H9 (cell line): ENCODE data around the gene AQP9. TPM values are rescaled to one million over a fixed set of nuclear protein-coding genes. Genes with fewer than 3 reads are reported as not detected.

Source experiments
- DNase-seq: peaks from one replicate; pipeline ENCODE4 v3.0.0-alpha.2; 2017
- H2AFZ ChIP-seq: one replicate; pipeline ENCODE4 v1.6.1; 2013; ENCODE audit warnings: mild to moderate bottlenecking, low read length, control low read depth, moderate library complexity
- H2AK5ac ChIP-seq: 2 replicates; pipeline ENCODE4 v1.6.1; 2013; ENCODE audit warnings: low read length, control low read depth, mixed read lengths; ENCODE audit not compliant: insufficient read length
- H2BK120ac ChIP-seq: one replicate; pipeline ENCODE4 v1.6.1; 2013; ENCODE audit warnings: low read depth, mild to moderate bottlenecking, low read length, control low read depth, inconsistent platforms; ENCODE audit not compliant: poor library complexity, severe bottlenecking
- H2BK12ac ChIP-seq: 2 replicates; pipeline ENCODE4 v1.6.1; 2013; ENCODE audit warnings: low read length, control low read depth, mixed read lengths, low read depth; ENCODE audit not compliant: insufficient read length
- H2BK15ac ChIP-seq: 2 replicates; pipeline ENCODE4 v1.6.1; 2013; ENCODE audit warnings: low read depth, low read length, control low read depth
- H2BK20ac ChIP-seq: one replicate; pipeline ENCODE4 v1.6.1; 2013; ENCODE audit warnings: low read depth, mild to moderate bottlenecking, low read length, control low read depth, inconsistent platforms; ENCODE audit not compliant: poor library complexity, severe bottlenecking
- H2BK5ac ChIP-seq: 2 replicates; pipeline ENCODE4 v1.6.1; 2013; ENCODE audit warnings: low read length, control low read depth, mixed read lengths; ENCODE audit not compliant: insufficient read length
- H3K14ac ChIP-seq: 2 replicates; pipeline ENCODE4 v1.6.1; 2013; ENCODE audit warnings: low read length, control low read depth; ENCODE audit not compliant: insufficient read depth
- H3K18ac ChIP-seq: 2 replicates; pipeline ENCODE4 v1.6.1; 2013; ENCODE audit warnings: low read depth, mild to moderate bottlenecking, mixed read lengths, low read length, control low read depth; ENCODE audit not compliant: insufficient read length
- H3K23ac ChIP-seq: 2 replicates; pipeline ENCODE4 v1.6.1; 2013; ENCODE audit warnings: low read length, control low read depth, mixed read lengths, low read depth; ENCODE audit not compliant: insufficient read length
- H3K23me2 ChIP-seq: 2 replicates; pipeline ENCODE4 v1.6.1; 2013; ENCODE audit warnings: low read depth, mild to moderate bottlenecking, mixed read lengths, low read length, control low read depth; ENCODE audit not compliant: insufficient read length, poor library complexity, severe bottlenecking
- H3K27ac ChIP-seq: 2 replicates; pipeline ENCODE4 v1.5.1; 2013; ENCODE audit warnings: low read length, control low read depth, mixed read lengths, low read depth; ENCODE audit not compliant: insufficient read length
- H3K27me3 ChIP-seq: 2 replicates; pipeline ENCODE4 v1.6.1; 2013; ENCODE audit warnings: low read length, control low read depth, inconsistent platforms; ENCODE audit not compliant: insufficient read depth
- H3K4ac ChIP-seq: 2 replicates; pipeline ENCODE4 v1.6.1; 2013; ENCODE audit warnings: low read depth, mild to moderate bottlenecking, control low read depth, inconsistent platforms, low read length, moderate library complexity
- H3K4me1 ChIP-seq: 2 replicates; pipeline ENCODE4 v1.6.1; 2013; ENCODE audit warnings: low read length, control low read depth, inconsistent platforms; ENCODE audit not compliant: insufficient read depth
- H3K4me2 ChIP-seq: 2 replicates; pipeline ENCODE4 v1.6.1; 2013; ENCODE audit warnings: low read length, control low read depth, mixed read lengths; ENCODE audit not compliant: insufficient read length, insufficient read depth
- H3K56ac ChIP-seq: 2 replicates; pipeline ENCODE4 v1.6.1; 2013; ENCODE audit warnings: low read depth, mild to moderate bottlenecking, mixed read lengths, low read length, control low read depth; ENCODE audit not compliant: insufficient read length
- H3K79me1 ChIP-seq: 2 replicates; pipeline ENCODE4 v1.6.1; 2013; ENCODE audit warnings: low read depth, mild to moderate bottlenecking, moderate library complexity, low read length, control low read depth, inconsistent platforms; ENCODE audit not compliant: insufficient read depth, poor library complexity, severe bottlenecking
- H3K79me2 ChIP-seq: 2 replicates; pipeline ENCODE4 v1.6.1; 2013; ENCODE audit warnings: low read length, control low read depth, inconsistent platforms; ENCODE audit not compliant: insufficient read depth
- H3K9ac ChIP-seq: 2 replicates; pipeline ENCODE4 v1.6.1; 2013; ENCODE audit warnings: low read length, control low read depth, mixed read lengths; ENCODE audit not compliant: insufficient read length; ENCODE audit errors: extremely low read depth
- H3K9me3 ChIP-seq: one replicate; pipeline ENCODE4 v1.6.1; 2013; ENCODE audit warnings: low read depth, low read length, inconsistent platforms; ENCODE audit not compliant: control insufficient read depth
- H3T11ph ChIP-seq: one replicate; pipeline ENCODE4 v1.6.1; 2013; ENCODE audit warnings: mild to moderate bottlenecking, low read length, control low read depth, inconsistent platforms
- H4K20me1 ChIP-seq: one replicate; pipeline ENCODE4 v1.6.1; 2013; ENCODE audit not compliant: control insufficient read depth, insufficient read length, insufficient read depth
- H4K5ac ChIP-seq: 2 replicates; pipeline ENCODE4 v1.6.1; 2013; ENCODE audit warnings: low read depth, mild to moderate bottlenecking, mixed read lengths, low read length, control low read depth; ENCODE audit not compliant: insufficient read length
- H4K8ac ChIP-seq: replicated peaks from 2 replicates; pipeline ENCODE4 v1.6.1; 2013; ENCODE audit warnings: low read length, control low read depth, mixed read lengths, low read depth; ENCODE audit not compliant: insufficient read length
- H4K91ac ChIP-seq: 2 replicates; pipeline ENCODE4 v1.6.1; 2013; ENCODE audit warnings: low read depth, mild to moderate bottlenecking, moderate library complexity, mixed read lengths, low read length, control low read depth; ENCODE audit not compliant: insufficient read length
- H3K27ac Mint-ChIP-seq, 3 experiments: 2 replicates in 2 of 3; 3 replicates in 1 of 3; pipeline ENCODE4 v1.8.0; 2020 to 2021; ENCODE audit warnings: mixed read lengths in 3 of 3, mild to moderate bottlenecking in 1 of 3, moderate library complexity in 1 of 3
- H3K27me3 Mint-ChIP-seq: 2 replicates; pipeline ENCODE4 v1.8.0; 2021; ENCODE audit warnings: low read depth, mild to moderate bottlenecking, moderate library complexity, mixed read lengths
- H3K36me3 Mint-ChIP-seq, 3 experiments: 2 replicates in 2 of 3; 3 replicates in 1 of 3; pipeline ENCODE4 v1.8.0; 2020 to 2021; ENCODE audit warnings: low read depth in 3 of 3, mixed read lengths in 3 of 3; ENCODE audit not compliant: insufficient read depth in 1 of 3
- H3K4me1 Mint-ChIP-seq, 2 experiments: 2 replicates each; pipeline ENCODE4 v1.8.0; 2020; ENCODE audit warnings: mixed read lengths in 2 of 2
- H3K4me3 Mint-ChIP-seq, 2 experiments: 2 replicates in 1 of 2; 3 replicates in 1 of 2; pipeline ENCODE4 v1.8.0; 2020 to 2021; ENCODE audit warnings: mild to moderate bottlenecking in 2 of 2, mixed read lengths in 2 of 2, moderate library complexity in 1 of 2
- H3K9me3 Mint-ChIP-seq, 2 experiments: 2 replicates in 1 of 2; 3 replicates in 1 of 2; pipeline ENCODE4 v1.8.0; 2020; ENCODE audit warnings: mild to moderate bottlenecking in 2 of 2, mixed read lengths in 2 of 2, moderate library complexity in 1 of 2
- WGBS: extraction: QIAGEN DNeasy Blood & Tissue Kit; methylation state at CpG from one replicate; pipeline ENCODE4 v1.1.7; 2013; ENCODE audit warnings: missing lambda C conversion rate, low lambda C conversion rate, mixed read lengths; ENCODE audit not compliant: insufficient read length; ENCODE audit errors: extremely low coverage; 5-methylcytosine and 5-hydroxymethylcytosine counted together
- total RNA-seq: library from RNA; stranded (reverse); gene quantifications from 2 replicates; pipeline ENCODE4 v1.2.1, GENCODE V29; 2021
- TF ChIP-seq, protein P1 (sequence below): fragments of 200-600 bp; sonication (generic); conservative IDR thresholded peaks from 3 replicates; pipeline ENCODE4 v1.8.0; 2021; ENCODE audit warnings: antibody characterized with exemption, mild to moderate bottlenecking

The AQP9 gene
- total RNA-seq, 1 experiment from 2014 or later, result not detected

DNA sequence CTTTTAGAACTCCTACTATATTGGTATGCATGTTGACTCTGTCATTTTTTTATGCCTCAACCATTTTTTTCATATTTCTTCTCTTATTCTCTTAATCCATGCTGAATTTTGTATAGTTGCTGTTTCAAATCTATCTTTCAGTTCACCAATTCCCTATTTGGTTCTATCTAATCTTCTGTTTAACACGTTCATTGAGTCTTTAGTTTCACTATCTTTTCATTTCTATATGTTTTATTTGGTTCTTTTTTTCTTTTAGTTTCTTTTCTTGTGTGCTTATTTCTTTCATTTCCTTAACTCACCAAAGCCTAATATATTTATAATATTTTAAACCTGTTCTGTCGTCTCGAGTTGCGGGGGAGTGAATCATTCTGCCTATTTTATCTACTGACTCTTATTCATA is 8.0 kb downstream of the AQP9 start:
- H3T11ph ChIP-seq, result no peak overlapping the region
- no peak overlapping the region for H3K4ac ChIP-seq
- no peak overlapping the region for H2BK5ac ChIP-seq
- H4K20me1 ChIP-seq, result no peaks in the 10 kb centered on the region
- no peaks in the 10 kb centered on the region for H3K4me1 ChIP-seq
- H3K23me2 ChIP-seq, result no peaks in the 10 kb centered on the region
- no peak overlapping the region for H2BK15ac ChIP-seq
- no peak overlapping the region for H3K4me3 Mint-ChIP-seq
- H2BK20ac ChIP-seq, result no peak overlapping the region
- DNase-seq, result no peak
- no peaks in the 10 kb centered on the region for H3K36me3 Mint-ChIP-seq
- no peak overlapping the region for H3K4me2 ChIP-seq
- no peak overlapping the region for H3K9ac ChIP-seq
- H3K79me1 ChIP-seq, result no peaks in the 10 kb centered on the region
- no peak overlapping the region for H2BK12ac ChIP-seq
- no peak overlapping the region for H2AFZ ChIP-seq
- no peak overlapping the region for H3K14ac ChIP-seq
- no peak overlapping the region for H4K91ac ChIP-seq
- H4K8ac ChIP-seq, result no peak overlapping the region
- H3K79me2 ChIP-seq, result no peaks in the 10 kb centered on the region
- H3K27ac ChIP-seq, result no peak overlapping the region
- no peak overlapping the region for H2BK120ac ChIP-seq
- H3K27ac Mint-ChIP-seq, result no peak overlapping the region
- H3K9me3 Mint-ChIP-seq, result no peaks in the 10 kb centered on the region
- H3K27me3 Mint-ChIP-seq, result no peaks in the 10 kb centered on the region; the same call in 1 of the 2 replicates
- H2AK5ac ChIP-seq, result no peak overlapping the region
- no peak overlapping the region for H3K18ac ChIP-seq
- H3K9me3 ChIP-seq, result no peaks in the 10 kb centered on the region
- no peak overlapping the region for H3K56ac ChIP-seq
- H3K27me3 ChIP-seq, result no peaks in the 10 kb centered on the region
- no peak overlapping the region for H3K23ac ChIP-seq
- no CpG with 5 or more reads among the region's 4 CpGs for WGBS
- TF ChIP-seq, protein P1, sequence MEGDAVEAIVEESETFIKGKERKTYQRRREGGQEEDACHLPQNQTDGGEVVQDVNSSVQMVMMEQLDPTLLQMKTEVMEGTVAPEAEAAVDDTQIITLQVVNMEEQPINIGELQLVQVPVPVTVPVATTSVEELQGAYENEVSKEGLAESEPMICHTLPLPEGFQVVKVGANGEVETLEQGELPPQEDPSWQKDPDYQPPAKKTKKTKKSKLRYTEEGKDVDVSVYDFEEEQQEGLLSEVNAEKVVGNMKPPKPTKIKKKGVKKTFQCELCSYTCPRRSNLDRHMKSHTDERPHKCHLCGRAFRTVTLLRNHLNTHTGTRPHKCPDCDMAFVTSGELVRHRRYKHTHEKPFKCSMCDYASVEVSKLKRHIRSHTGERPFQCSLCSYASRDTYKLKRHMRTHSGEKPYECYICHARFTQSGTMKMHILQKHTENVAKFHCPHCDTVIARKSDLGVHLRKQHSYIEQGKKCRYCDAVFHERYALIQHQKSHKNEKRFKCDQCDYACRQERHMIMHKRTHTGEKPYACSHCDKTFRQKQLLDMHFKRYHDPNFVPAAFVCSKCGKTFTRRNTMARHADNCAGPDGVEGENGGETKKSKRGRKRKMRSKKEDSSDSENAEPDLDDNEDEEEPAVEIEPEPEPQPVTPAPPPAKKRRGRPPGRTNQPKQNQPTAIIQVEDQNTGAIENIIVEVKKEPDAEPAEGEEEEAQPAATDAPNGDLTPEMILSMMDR, result no peak
- no peak overlapping the region for H4K5ac ChIP-seq
- H3K4me1 Mint-ChIP-seq, result no peaks in the 10 kb centered on the region
